ENCODE data around the gene TESPA1.
"Not testable (repeated sequence)": the region's sequence is repeated elsewhere in the genome, so short reads cannot be mapped to it uniquely, and the experiment has no call there.

Gene TESPA1

DNA sequence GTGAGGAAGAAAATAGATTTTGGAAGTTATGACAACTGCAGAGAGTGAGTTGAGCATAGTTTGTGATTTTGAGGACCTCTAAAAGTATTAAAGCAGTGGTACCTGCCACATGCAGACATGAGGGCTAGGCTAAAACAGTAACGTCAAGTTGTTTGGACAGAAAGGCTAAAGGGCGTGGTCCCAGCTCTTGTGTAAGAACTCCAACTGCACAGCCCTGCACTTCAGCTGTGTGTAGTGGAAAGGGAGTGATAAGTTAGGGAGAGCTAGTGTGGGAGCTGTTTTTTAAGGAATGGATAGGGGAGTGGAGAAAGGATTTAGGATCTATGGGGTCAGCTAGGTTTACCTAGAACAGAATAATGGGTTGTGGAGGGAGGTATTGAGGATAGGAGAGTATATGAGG lies 39.5 kb downstream of the TESPA1 start:
- DNase-seq, result no peak

GRCh38 chr12:54943292-54943691 lies 41.3 kb downstream of the TESPA1 start:
- not testable (repeated sequence) for DNase-seq

GRCh38 chr12:54941659-54942058 lies 42.9 kb downstream of the TESPA1 start:
- no peak for DNase-seq

DNA sequence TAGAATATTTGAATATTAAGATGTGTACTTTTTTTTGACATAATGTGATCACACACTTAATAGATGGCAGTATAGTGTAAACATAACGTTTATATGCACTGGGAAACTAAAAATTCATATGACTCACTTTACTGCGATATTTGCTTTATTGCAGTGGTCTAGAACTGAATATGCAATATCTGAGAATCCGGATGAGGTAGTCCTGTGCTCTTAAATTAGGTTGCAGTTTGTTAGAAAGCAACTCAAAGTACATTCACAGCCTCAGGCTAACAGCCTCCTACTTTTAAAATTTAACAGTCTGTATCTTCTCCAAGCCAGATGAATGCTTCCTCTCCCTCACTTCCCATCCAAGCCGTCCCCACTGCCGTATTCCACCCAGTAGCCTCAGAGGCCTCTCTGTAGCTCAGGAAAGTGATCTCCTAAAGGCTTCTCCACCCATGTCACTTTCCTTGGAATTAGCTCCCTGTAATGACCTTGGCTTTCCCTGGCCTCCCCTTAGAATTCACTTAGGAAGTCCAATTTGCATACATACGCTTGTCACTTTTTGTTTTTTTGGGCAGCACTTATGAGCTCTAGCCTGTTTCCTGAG lies 43.7 kb downstream of the TESPA1 start:
- DNase-seq, result no peak

- DNase-seq, result no peak
Measured at GRCh38 chr12:54937929-54938328, 46.6 kb downstream of the TESPA1 start.

- no peak for DNase-seq
Measured at GRCh38 chr12:54937376-54937775, 47.2 kb downstream of the TESPA1 start.

GRCh38 chr12:54936736-54937135 lies 47.8 kb downstream of the TESPA1 start:
- DNase-seq, result no peak

DNA sequence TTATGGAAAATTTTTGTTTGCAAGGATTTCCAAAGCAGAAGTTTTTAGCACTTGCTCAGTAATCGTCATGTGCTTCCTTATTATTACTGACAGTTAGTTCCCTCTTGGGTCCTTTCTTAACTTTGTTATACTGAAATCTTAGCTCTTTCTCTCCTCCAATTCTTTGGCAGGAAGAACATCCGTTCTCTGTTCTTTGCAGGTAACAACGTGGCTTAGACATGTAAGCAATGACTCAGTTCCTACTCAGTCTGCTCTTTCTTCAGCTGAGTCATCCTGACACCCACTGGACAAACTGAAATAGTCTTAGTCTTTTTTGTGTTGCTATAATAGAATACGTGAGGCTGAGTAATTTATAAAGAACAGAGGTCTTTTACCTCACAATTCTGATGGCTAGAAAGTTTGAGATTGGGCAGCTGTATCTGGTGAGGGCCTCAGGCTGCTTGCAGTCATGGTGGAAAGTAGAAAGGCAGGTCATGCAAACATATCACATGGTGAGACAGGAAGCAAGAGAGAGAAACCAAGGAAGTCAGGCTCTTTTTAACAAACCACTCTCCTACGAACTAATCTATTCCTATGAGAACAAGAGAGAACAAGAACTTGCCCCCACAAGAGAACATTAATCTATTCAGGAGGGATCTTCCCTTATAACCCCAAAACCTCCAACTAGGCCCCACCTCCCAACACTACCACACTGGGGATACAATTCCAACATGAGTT lies 49.2 kb downstream of the TESPA1 start:
- DNase-seq, result peak in 2 of 5 donors; percentile 18 to 92

DNA sequence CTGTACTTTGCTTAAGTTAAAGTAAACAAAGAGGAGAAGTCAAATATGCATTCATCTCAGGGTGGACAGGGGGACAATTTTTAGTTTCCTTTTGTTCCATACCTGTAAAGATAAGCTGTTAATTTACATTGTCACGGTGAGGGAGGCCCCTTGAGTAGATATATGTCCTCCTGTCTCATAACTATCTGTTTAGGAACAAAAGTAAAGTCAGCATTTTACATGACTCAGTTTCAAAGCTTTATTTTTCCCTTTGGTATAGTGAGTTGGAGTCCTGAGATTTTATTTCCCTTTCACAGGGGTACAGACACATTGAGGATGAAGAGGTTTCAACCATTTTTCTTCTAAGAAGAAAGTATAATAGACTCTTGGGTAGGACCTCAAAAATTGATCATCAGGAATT lies 50.1 kb downstream of the TESPA1 start:
- no peak for DNase-seq

GRCh38 chr12:54933376-54933775 lies 51.2 kb downstream of the TESPA1 start:
- peak in 1 of 5 donors; percentile 80 for DNase-seq

DNA sequence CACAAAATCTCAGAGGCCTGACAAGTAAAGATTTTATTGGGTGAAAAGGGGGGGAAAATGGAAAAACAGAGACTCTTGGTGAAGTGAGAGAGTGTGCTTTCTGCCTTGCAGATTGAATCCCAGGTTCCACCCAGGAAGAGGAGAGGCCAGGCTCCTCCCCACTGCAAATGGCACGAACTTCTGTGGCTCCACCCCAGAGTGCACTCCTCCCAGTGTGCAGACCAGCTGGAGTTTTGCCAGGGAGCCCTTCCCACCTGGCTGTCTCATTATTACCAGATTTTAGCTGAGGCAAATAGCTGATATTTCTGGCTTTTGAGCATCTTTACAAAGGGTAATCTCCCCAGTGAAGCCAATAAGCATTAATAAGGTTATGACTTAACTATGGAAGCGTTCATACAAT lies 51.9 kb downstream of the TESPA1 start:
- no peak for DNase-seq

DNA sequence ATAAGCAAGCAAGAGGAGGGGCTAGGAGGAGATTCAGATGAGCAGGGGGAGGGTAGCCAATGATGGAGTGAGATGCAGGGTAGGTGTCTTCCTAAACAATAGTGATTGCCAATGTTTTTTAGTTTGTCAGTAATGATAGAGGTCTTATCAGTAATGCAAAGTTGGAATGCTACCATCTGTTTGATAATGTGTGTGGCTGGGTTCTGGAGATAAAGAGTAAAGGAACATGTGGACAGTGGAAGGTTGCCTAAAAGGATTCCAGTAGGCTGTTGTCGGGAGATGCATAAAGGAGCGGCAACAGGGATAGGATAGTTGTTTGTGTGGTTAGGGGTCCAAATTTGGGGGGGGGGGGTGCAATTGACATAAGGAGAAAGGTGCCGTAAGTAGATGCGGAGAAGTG lies 52.5 kb downstream of the TESPA1 start:
- DNase-seq, result no peak

- no peak for DNase-seq
Measured at GRCh38 chr12:54929998-54930397, 54.6 kb downstream of the TESPA1 start.

DNA sequence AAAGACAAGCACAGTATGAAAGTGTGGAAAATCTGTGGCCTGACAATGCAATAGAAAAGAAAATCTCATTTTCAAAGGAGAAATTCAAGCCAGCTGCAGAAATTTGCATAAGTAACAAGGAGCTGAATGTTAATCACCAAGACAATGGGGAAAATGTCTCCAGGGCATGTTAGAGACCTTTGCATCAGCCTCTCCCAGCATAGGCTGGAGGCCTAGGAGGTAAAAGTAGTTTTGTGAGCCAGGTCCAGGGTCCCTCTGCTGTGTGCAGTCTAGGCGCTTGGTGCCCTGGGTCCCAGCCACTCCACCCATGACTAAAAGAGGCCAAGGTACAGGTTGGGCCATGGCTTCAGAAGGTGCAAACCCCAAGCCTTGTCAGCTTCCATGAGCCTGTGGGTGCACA lies 58.3 kb downstream of the TESPA1 start:
- no peak for DNase-seq

DNA sequence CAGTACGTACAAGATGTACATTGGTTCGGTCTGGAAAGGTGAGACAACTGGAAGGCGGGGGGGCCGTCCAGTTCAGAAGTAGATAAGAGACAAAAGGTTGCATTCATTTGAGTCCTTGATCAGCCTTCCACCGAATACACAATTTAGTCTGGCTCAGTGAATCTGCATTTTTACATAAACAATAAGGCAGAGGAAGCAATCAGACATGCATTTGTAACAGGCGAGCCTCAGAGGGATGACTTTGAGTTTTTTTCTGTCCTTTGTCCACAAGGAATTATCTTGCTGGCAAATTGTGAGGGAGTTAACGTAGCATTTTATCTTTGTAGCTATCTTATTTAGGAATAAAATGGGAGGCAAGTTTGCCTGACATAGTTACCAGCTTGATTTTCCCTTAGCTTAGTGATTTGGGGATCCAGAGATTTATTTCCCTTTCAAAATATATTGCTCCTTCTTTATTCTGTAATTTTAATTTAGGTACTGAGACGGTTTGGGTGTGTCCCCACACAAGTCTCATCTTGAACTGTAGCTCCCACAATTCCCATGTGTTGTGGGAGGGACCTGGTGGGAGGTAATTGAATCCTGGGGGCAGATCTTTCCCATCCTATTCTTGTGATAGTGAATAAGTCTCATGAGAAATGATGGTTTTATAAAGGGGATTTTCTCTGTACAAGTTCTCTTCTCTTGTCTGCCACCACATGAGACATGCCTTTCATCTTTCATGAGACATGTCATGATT lies 59.4 kb downstream of the TESPA1 start:
- no peak for DNase-seq

DNA sequence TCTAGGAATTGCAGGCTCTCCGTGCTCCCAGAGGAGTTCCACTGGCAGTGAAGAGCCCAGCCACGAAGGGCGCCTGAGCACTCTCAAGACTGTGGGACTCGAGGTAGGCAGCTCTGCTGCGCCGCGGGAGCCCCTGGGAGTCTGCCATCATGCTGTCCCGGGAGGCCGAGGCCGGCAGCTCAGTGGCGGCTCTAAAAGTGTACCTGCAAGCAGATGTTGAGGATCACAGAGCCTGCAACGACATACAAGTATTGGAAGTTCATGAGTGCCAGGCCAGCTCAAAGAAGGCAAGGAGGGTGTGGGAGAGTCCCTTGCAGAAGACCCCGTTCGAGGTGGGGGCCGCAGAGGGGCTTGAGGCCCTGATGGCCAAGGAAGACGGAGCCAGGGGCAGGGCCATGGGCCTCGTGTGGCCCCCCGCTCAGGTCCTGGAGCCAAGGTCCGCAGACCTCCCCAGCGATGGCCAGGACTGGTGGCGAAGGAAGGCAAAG lies 67.5 kb downstream of the TESPA1 start:
- no peak for DNase-seq
